Astrocyte (in vitro differentiated cells and primary cell): ENCODE measurements around the gene FCN2. TPM values are rescaled to one million over a fixed set of nuclear protein-coding genes. Genes with fewer than 3 reads are reported as not detected.

Experiments used
- DNase-seq: peaks from one replicate; pipeline ENCODE4 v3.0.0-alpha.2; 2010; ENCODE audit warnings: low read depth
- FAIRE-seq: peaks from 2 replicates; lab custom pipeline; 2011; peaks lifted over from hg19 to GRCh38; lab: Jason Lieb, UNC
- H2AFZ ChIP-seq: 2 replicates; pipeline ENCODE4 v1.6.0; 2012; ENCODE audit warnings: low read depth, low read length, inconsistent platforms
- H3K27ac ChIP-seq: 2 replicates; pipeline ENCODE4 v1.5.1; 2011; ENCODE audit warnings: low read depth, low read length, inconsistent platforms
- H3K27me3 ChIP-seq: 2 replicates; pipeline ENCODE4 v1.6.0; 2011; ENCODE audit warnings: low read length, inconsistent platforms; ENCODE audit not compliant: insufficient read depth
- H3K36me3 ChIP-seq: 2 replicates; pipeline ENCODE4 v1.5.1; 2011; ENCODE audit warnings: low read length, inconsistent platforms; ENCODE audit not compliant: insufficient read depth
- H3K4me1 ChIP-seq: 2 replicates; pipeline ENCODE4 v1.5.1; 2011; ENCODE audit warnings: low read length, inconsistent platforms; ENCODE audit not compliant: insufficient read depth
- H3K4me2 ChIP-seq: 2 replicates; pipeline ENCODE4 v1.6.0; 2012; ENCODE audit warnings: low read length, inconsistent platforms
- H3K4me3 ChIP-seq: 2 replicates; pipeline ENCODE4 v1.5.1; 2011; ENCODE audit warnings: low read depth, mild to moderate bottlenecking, low read length, inconsistent platforms; ENCODE audit not compliant: insufficient read depth
- H3K79me2 ChIP-seq: 2 replicates; pipeline ENCODE4 v1.6.0; 2012; ENCODE audit warnings: mild to moderate bottlenecking, low read length, inconsistent platforms; ENCODE audit not compliant: insufficient read depth
- H3K9ac ChIP-seq: 2 replicates; pipeline ENCODE4 v1.6.0; 2012; ENCODE audit warnings: mild to moderate bottlenecking, low read length, inconsistent platforms
- H3K9me3 ChIP-seq: 2 replicates; pipeline ENCODE4 v1.5.1; 2012; ENCODE audit warnings: low read depth, mild to moderate bottlenecking, low read length, inconsistent platforms; ENCODE audit not compliant: insufficient read depth
- H4K20me1 ChIP-seq: 2 replicates; pipeline ENCODE4 v1.6.0; 2012; ENCODE audit warnings: low read length, inconsistent platforms; ENCODE audit not compliant: insufficient read depth
- H3K27ac Mint-ChIP-seq: one replicate; pipeline ENCODE4 v1.8.0; 2021; ENCODE audit warnings: mild to moderate bottlenecking, mixed read lengths; ENCODE audit not compliant: unreplicated experiment
- H3K27me3 Mint-ChIP-seq: one replicate; pipeline ENCODE4 v1.8.0; 2021; ENCODE audit warnings: low read depth, mixed read lengths; ENCODE audit not compliant: unreplicated experiment
- H3K36me3 Mint-ChIP-seq: one replicate; pipeline ENCODE4 v1.8.0; 2021; ENCODE audit warnings: low read depth, mixed read lengths; ENCODE audit not compliant: unreplicated experiment
- H3K4me1 Mint-ChIP-seq: one replicate; pipeline ENCODE4 v1.8.0; 2021; ENCODE audit warnings: low read depth, mixed read lengths; ENCODE audit not compliant: unreplicated experiment
- H3K4me3 Mint-ChIP-seq: one replicate; pipeline ENCODE4 v1.8.0; 2021; ENCODE audit warnings: mild to moderate bottlenecking, moderate library complexity, mixed read lengths; ENCODE audit not compliant: unreplicated experiment
- H3K9me3 Mint-ChIP-seq: one replicate; pipeline ENCODE4 v1.8.0; 2021; ENCODE audit warnings: mild to moderate bottlenecking, mixed read lengths; ENCODE audit not compliant: unreplicated experiment
- CTCF ChIP-seq: IDR thresholded peaks from 2 replicates; pipeline ENCODE4 v1.5.1; 2011; ENCODE audit warnings: low read depth, mild to moderate bottlenecking, inconsistent platforms, low read length, moderate library complexity; ENCODE audit not compliant: insufficient read depth
- EZH2 ChIP-seq: IDR thresholded peaks from 2 replicates; pipeline ENCODE4 v1.6.1; 2012; ENCODE audit warnings: mild to moderate bottlenecking, low read length, inconsistent platforms; ENCODE audit not compliant: insufficient read depth
- total RNA-seq: library from RNA; stranded (reverse); gene quantifications from 2 replicates; pipeline ENCODE4 v1.2.1, GENCODE V29; 2021

The FCN2 gene
- total RNA-seq, 1 donor from 2014 or later, result not detected

GRCh38 chr9:134922066-134922931 lies 41.7 kb downstream of the FCN2 start:
- Mint-ChIP-seq H3K9me3 (peaks cover 15% of the 10 kb centered on the region), H3K4me3 (no peak overlapping the region), H3K4me1 (no peaks in the 10 kb centered on the region), H3K27me3 (peaks cover 46% of the 10 kb centered on the region), H3K27ac (no peak overlapping the region), H3K36me3 (peaks cover 5% of the 10 kb centered on the region)
- no peak overlapping the region for H3K4me3 ChIP-seq
- FAIRE-seq, result no peak
- H2AFZ ChIP-seq, result no peak overlapping the region
- no peaks in the 10 kb centered on the region for H3K9me3 ChIP-seq
- no peak for DNase-seq
- no peaks in the 10 kb centered on the region for H3K79me2 ChIP-seq
- H4K20me1 ChIP-seq, result no peaks in the 10 kb centered on the region
- no peaks in the 10 kb centered on the region for H3K36me3 ChIP-seq
- H3K9ac ChIP-seq, result no peak overlapping the region
- TF ChIP-seq EZH2 (no peak), CTCF (no peak)
- H3K27me3 ChIP-seq, result peaks cover 2% of the 10 kb centered on the region
- no peak overlapping the region for H3K4me2 ChIP-seq
- H3K27ac ChIP-seq, result no peak overlapping the region
- H3K4me1 ChIP-seq, result no peaks in the 10 kb centered on the region

- no peaks in the 10 kb centered on the region for H4K20me1 ChIP-seq
- Mint-ChIP-seq H3K4me3 (no peak overlapping the region), H3K9me3 (peaks cover 15% of the 10 kb centered on the region), H3K36me3 (peaks cover 5% of the 10 kb centered on the region), H3K27me3 (peaks cover 42% of the 10 kb centered on the region), H3K4me1 (no peaks in the 10 kb centered on the region), H3K27ac (no peak overlapping the region)
- FAIRE-seq, result no peak
- no peaks in the 10 kb centered on the region for H3K36me3 ChIP-seq
- no peak overlapping the region for H3K27ac ChIP-seq
- H3K9ac ChIP-seq, result no peak overlapping the region
- H3K9me3 ChIP-seq, result no peaks in the 10 kb centered on the region
- TF ChIP-seq CTCF (no peak), EZH2 (no peak)
- H3K4me3 ChIP-seq, result no peak overlapping the region
- no peak overlapping the region for H3K4me2 ChIP-seq
- DNase-seq, result no peak
- no peaks in the 10 kb centered on the region for H3K4me1 ChIP-seq
- no peaks in the 10 kb centered on the region for H3K79me2 ChIP-seq
- no peak overlapping the region for H2AFZ ChIP-seq
- H3K27me3 ChIP-seq, result peaks cover 2% of the 10 kb centered on the region
These were observed 42.3 kb downstream of the FCN2 start for GRCh38 chr9:134922932-134923240.

GRCh38 chr9:134923466-134923865 lies 42.9 kb downstream of the FCN2 start:
- no peak overlapping the region for H3K9ac ChIP-seq
- peaks cover 2% of the 10 kb centered on the region for H3K27me3 ChIP-seq
- peaks cover 11% of the 10 kb centered on the region for H3K9me3 Mint-ChIP-seq
- H3K36me3 ChIP-seq, result no peaks in the 10 kb centered on the region
- no peak overlapping the region for H3K27ac Mint-ChIP-seq
- DNase-seq, result no peak
- no peak overlapping the region for H3K4me3 Mint-ChIP-seq
- H3K79me2 ChIP-seq, result no peaks in the 10 kb centered on the region
- H3K4me3 ChIP-seq, result no peak overlapping the region
- H3K36me3 Mint-ChIP-seq, result peaks cover 1% of the 10 kb centered on the region
- no peaks in the 10 kb centered on the region for H4K20me1 ChIP-seq
- H3K9me3 ChIP-seq, result no peaks in the 10 kb centered on the region
- no peak overlapping the region for H3K27ac ChIP-seq
- H3K4me1 Mint-ChIP-seq, result no peaks in the 10 kb centered on the region
- no peak overlapping the region for H2AFZ ChIP-seq
- no peak overlapping the region for H3K4me2 ChIP-seq
- TF ChIP-seq CTCF, result no peak
- no peak for TF ChIP-seq EZH2
- H3K4me1 ChIP-seq, result no peaks in the 10 kb centered on the region
- no peak for FAIRE-seq
- H3K27me3 Mint-ChIP-seq, result peaks cover 41% of the 10 kb centered on the region
